MCF 10A (cell line): ENCODE measurements around the gene SMIM44. TPM values are rescaled to one million over a fixed set of nuclear protein-coding genes. Genes with fewer than 3 reads are reported as not detected.

Experiments
- BruUV-seq: library from RNA; stranded (reverse); fragments of 400-500 nt; replicated peaks from 2 replicates; lab custom pipeline; 2021; lab: Mats Ljungman, UMichigan
- CTCF ChIA-PET: fragments of 300-600 bp; sonication (Branson Sonifier 250); formaldehyde crosslinking; extraction: SDS; loops from one replicate; lab custom pipeline; 2021; ENCODE audit warnings: antibody characterized with exemption, inconsistent platforms; lab: Yijun Ruan, JAX
- POLR2A ChIA-PET: fragments of 300-600, 350-650 bp; sonication (Branson Sonifier 250); formaldehyde crosslinking; extraction: SDS; loops from one replicate; lab custom pipeline; 2020; ENCODE audit warnings: antibody characterized with exemption, inconsistent platforms; lab: Yijun Ruan, JAX
- DNase-seq: peaks from one replicate; pipeline ENCODE4 v3.0.0-alpha.2; 2018; ENCODE audit not compliant: unreplicated experiment
- H3K27ac Mint-ChIP-seq: one replicate; pipeline ENCODE4 v1.8.0; 2022; ENCODE audit warnings: mild to moderate bottlenecking, low read depth, mixed read lengths; ENCODE audit not compliant: unreplicated experiment
- H3K27me3 Mint-ChIP-seq: one replicate; pipeline ENCODE4 v1.8.0; 2022; ENCODE audit warnings: mixed read lengths; ENCODE audit not compliant: insufficient read depth, unreplicated experiment
- H3K36me3 Mint-ChIP-seq: one replicate; pipeline ENCODE4 v1.8.0; 2022; ENCODE audit warnings: mild to moderate bottlenecking, moderate library complexity, mixed read lengths; ENCODE audit not compliant: insufficient read depth, unreplicated experiment
- H3K4me1 Mint-ChIP-seq: one replicate; pipeline ENCODE4 v1.8.0; 2022; ENCODE audit warnings: mixed read lengths; ENCODE audit not compliant: insufficient read depth, unreplicated experiment
- H3K4me3 Mint-ChIP-seq: one replicate; pipeline ENCODE4 v1.8.0; 2022; ENCODE audit warnings: mild to moderate bottlenecking, moderate library complexity, mixed read lengths; ENCODE audit not compliant: unreplicated experiment
- H3K9me3 Mint-ChIP-seq: one replicate; pipeline ENCODE4 v1.8.0; 2022; ENCODE audit warnings: mixed read lengths; ENCODE audit not compliant: unreplicated experiment
- CTCF ChIP-seq: fragments of 200-600 bp; IDR thresholded peaks from one replicate; pipeline ENCODE4 v1.8.0; 2022; ENCODE audit warnings: antibody characterized with exemption, mild to moderate bottlenecking; ENCODE audit not compliant: unreplicated experiment
- intact Hi-C: fragments of 100-400 bp; cut with micrococcal nuclease; formaldehyde crosslinking; loops from 2 replicates; pipeline ENCODE4 v1.14.1; 2022
- total RNA-seq: library from RNA; stranded (reverse); gene quantifications from 2 replicates; pipeline ENCODE4 v1.2.3, GENCODE V29; 2022

Gene SMIM44
- total RNA-seq, 1 experiment from 2014 or later = not detected

- ChIA-PET POLR2A (no interaction called here), CTCF (interaction anchor here (0.6 to 2.0 kb wide), 4 partner anchors 10 to 193 kb away, joined by 4 to 6 read pairs (median 4); no protein-coding TSS in a partner anchor)
- intact Hi-C loops = no loop called here
- no peak for TF ChIP-seq CTCF
- peaks cover 11% of the 10 kb centered on the region for H3K4me1 Mint-ChIP-seq
- DNase-seq = no peak
- no peak overlapping the region for H3K4me3 Mint-ChIP-seq
- H3K36me3 Mint-ChIP-seq = peaks cover 38% of the 10 kb centered on the region
- no peaks in the 10 kb centered on the region for H3K27me3 Mint-ChIP-seq
- no TSS peak for BruUV-seq
- H3K27ac Mint-ChIP-seq = no peak overlapping the region
- no peaks in the 10 kb centered on the region for H3K9me3 Mint-ChIP-seq
These were observed 11.3 kb upstream of the SMIM44 start for GRCh38 chr19:3494559-3494958.

- no peaks in the 10 kb centered on the region for H3K9me3 Mint-ChIP-seq
- peaks cover 7% of the 10 kb centered on the region for H3K4me1 Mint-ChIP-seq
- DNase-seq = no peak
- no peaks in the 10 kb centered on the region for H3K27me3 Mint-ChIP-seq
- no peak overlapping the region for H3K4me3 Mint-ChIP-seq
- intact Hi-C loops = no loop called here
- H3K27ac Mint-ChIP-seq = no peak overlapping the region
- CTCF ChIA-PET = interaction anchor here (0.6 to 2.0 kb wide), 4 partner anchors 10 to 192 kb away, joined by 4 to 6 read pairs (median 4); no protein-coding TSS in a partner anchor
- no TSS peak for BruUV-seq
- POLR2A ChIA-PET = no interaction called here
- no peak for TF ChIP-seq CTCF
- H3K36me3 Mint-ChIP-seq = peaks cover 38% of the 10 kb centered on the region
These were observed 10.8 kb upstream of the SMIM44 start for GRCh38 chr19:3494051-3494450.

GRCh38 chr19:3493651-3494050, 10.4 kb upstream of the SMIM44 start:
- Mint-ChIP-seq H3K27me3 (no peaks in the 10 kb centered on the region), H3K4me3 (no peak overlapping the region), H3K4me1 (peaks cover 5% of the 10 kb centered on the region), H3K9me3 (no peaks in the 10 kb centered on the region), H3K27ac (no peak overlapping the region), H3K36me3 (peaks cover 38% of the 10 kb centered on the region)
- ChIA-PET POLR2A (no interaction called here), CTCF (interaction anchor here (0.7 to 2.0 kb wide), 3 partner anchors 10 to 192 kb away, joined by 3 to 6 read pairs (median 4); no protein-coding TSS in a partner anchor)
- TF ChIP-seq CTCF = no peak
- no peak for DNase-seq
- BruUV-seq = no TSS peak
- intact Hi-C loops = no loop called here

GRCh38 chr19:3492919-3493318, 9.7 kb upstream of the SMIM44 start:
- H3K9me3 Mint-ChIP-seq = no peaks in the 10 kb centered on the region
- no peak for DNase-seq
- H3K4me3 Mint-ChIP-seq = no peak overlapping the region
- intact Hi-C loops = no loop called here
- no peaks in the 10 kb centered on the region for H3K27me3 Mint-ChIP-seq
- H3K27ac Mint-ChIP-seq = no peak overlapping the region
- CTCF ChIA-PET = interaction anchor here (0.7 to 2.0 kb wide), 3 partner anchors 11 to 20 kb away, joined by 3 to 6 read pairs (median 3); no protein-coding TSS in a partner anchor
- peaks cover 38% of the 10 kb centered on the region for H3K36me3 Mint-ChIP-seq
- no TSS peak for BruUV-seq
- POLR2A ChIA-PET = no interaction called here
- H3K4me1 Mint-ChIP-seq = peaks cover 2% of the 10 kb centered on the region
- no peak for TF ChIP-seq CTCF
